RCC 7860 (cell line): ENCODE data around the gene STYXL1.
"Not testable (repeated sequence)": the region's sequence is repeated elsewhere in the genome, so short reads cannot be mapped to it uniquely, and the experiment has no call there.

Experiments
- DNase-seq: peaks from one replicate; pipeline ENCODE4 v3.0.0-alpha.2; 2015; ENCODE audit warnings: low spot score
- FAIRE-seq: peaks from 2 replicates; lab custom pipeline; 2012; peaks lifted over from hg19 to GRCh38; lab: Jason Lieb, UNC

The STYXL1 gene

DNA sequence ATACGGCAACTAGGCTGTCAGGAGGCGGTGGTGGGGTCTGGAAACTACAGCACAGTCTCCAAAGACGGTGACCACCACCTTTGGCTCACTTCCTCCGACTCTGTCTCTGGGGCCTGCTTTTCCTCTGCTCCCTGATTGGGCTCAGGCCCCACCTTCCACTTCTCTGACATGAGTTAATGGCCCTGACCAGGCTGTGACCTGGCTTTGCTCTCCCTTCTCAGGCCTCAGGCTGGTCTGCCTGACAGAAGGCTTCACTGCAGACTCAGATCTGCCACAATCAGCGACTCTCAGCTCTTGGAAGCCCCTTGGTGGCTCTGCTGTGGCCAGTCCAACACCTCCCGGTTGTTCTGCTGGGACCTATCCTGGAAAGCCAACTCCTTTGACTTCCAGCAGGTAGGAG is 7.7 kb downstream of the STYXL1 start:
- FAIRE-seq (no peak), DNase-seq (no peak)

GRCh38 chr7:76037310-76037709 is 10.5 kb downstream of the STYXL1 start:
- DNase-seq = peak; percentile 73
- FAIRE-seq = no peak

DNA sequence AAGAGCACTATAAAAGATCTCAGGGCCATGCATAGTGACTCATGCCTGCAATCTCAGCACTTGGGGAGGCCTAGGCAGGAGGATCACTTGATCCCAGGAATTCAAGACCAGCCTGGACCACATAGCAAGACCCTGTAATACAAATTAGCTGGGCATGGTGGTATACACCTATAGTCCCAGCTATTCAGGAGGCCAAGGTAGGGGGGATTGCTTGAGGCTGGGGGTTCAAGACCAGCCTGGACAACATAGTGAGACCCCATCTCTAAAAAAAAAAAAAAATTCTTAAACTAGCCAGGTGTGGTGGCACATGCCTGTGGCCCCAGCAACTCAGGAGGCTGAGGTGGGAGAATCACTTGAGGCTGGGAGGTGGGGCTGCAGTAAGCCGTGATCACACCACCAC is 15.8 kb downstream of the STYXL1 start:
- no peak for FAIRE-seq
- DNase-seq = no peak

- not testable (repeated sequence) for DNase-seq, FAIRE-seq
These were observed 18.1 kb downstream of the STYXL1 start for GRCh38 chr7:76029682-76030081.

DNA sequence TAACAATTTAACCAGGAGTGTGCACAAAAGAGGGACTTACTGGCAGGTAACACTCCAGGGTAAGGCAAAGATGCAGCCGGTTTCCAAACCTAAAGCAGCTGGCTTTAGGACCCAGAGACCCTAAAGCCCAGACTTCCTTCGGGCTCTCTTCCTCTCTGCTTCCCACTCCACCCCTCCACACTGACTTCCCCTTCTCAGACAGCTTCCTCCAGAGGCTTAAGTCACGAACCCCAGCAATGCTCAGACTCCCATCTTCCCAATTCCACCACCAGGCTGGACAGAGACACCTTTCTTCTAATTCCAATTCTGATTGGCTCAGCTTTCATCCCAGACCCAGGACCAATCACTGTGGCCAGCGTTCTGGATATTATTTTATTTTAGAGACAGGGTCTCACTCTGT is 24.8 kb downstream of the STYXL1 start:
- DNase-seq = no peak
- no peak for FAIRE-seq

GRCh38 chr7:76022026-76022780 is 25.6 kb downstream of the STYXL1 start:
- FAIRE-seq (no peak), DNase-seq (no peak)

GRCh38 chr7:76020031-76020714 is 27.6 kb downstream of the STYXL1 start:
- DNase-seq (peak; percentile 34), FAIRE-seq (no peak)

- not testable (repeated sequence) for FAIRE-seq, DNase-seq
These were observed 29.3 kb downstream of the STYXL1 start for GRCh38 chr7:76018520-76018919.

- DNase-seq = no peak
- peak; percentile 40 for FAIRE-seq
These were observed 31.4 kb downstream of the STYXL1 start for GRCh38 chr7:76016191-76016947.

DNA sequence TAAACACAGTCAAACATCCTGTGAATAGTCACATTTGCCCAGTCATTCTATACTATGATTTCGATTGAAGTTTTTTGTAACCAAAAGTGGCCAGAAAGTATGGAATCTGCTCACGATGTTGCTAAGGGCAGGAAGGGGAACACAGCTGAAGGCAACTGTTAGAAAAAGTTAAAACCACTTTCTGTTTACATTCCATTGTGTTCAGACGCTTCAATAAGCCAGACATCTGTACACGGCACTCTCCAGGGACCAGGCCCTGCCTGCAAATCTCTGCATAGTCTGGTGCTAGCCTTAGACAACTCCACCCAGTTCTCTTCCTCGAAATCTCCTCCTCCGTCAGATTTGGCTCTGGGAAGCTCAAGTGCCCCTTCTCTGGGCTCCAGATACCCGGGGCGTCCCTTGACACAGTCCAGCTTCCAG is 36.3 kb downstream of the STYXL1 start:
- DNase-seq = no peak
- no peak for FAIRE-seq

DNA sequence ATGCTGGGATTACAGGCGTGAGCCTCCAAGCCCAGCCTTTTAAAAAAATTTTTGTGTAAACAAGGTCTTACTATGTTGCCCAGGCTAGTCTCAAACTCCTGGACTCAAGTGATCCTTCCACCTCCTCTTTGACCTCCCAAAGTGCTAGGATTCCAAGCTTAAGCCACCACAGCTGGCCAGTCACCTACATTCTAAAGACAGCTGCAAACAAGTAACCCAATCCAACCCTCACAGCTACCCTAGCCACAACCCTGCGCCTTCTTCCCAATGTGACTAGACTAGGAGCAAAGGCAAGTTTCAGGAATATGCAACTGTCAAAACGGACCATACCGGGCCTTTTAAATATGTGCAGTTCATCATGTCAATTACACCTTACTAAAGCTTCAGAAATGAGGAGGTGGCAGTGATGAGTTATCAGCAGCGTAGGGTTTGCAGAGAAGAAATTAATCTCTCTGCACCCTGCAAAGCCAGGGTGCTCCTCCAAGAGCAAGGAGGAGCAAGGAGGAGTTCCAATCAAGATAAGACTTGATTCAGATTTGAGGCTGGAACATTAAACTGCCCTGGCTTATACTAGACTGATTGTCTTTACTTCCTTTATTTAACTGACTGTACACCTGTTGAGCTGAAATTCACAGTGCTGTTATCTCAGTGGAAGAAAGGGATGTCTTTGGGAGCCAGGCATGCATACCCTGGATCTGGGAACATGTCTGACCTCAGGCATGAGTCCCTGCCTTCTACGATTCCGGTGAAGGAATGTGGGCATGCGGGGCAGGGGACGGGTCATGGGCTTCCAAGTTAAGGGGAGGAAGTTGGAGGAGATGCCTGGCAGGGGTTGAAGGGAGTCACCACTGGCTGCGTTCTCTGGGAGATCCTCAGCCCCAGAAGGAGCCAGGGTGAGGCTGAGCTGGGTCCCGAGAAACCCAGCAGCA is 37.9 kb downstream of the STYXL1 start:
- FAIRE-seq (no peak), DNase-seq (no peak)

DNA sequence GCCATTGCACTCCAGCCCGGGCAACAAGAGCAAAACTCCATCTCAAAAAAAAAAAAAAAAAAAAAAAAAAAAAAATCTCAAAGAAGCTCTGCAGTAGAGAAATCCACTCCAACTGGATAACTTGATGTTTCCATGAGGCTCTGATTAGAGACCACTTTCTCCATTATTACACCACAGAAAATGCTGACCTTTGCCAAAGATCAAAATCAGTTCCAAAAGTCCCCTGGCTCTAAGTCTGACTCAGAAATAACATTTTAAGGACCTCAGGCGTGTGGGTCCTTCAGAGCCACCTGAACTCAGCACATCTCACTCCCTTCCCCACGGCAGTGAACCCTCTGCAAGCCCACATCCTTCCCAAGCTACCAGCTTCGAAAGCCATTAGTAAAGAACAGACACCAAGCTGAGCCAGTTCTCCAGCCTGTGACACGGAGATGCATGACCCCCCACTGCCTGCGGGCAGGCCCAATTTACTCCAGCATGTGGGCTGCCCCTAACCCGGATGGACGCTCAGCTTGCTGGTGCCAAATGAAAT is 39.6 kb downstream of the STYXL1 start:
- DNase-seq (no peak), FAIRE-seq (no peak)

- not testable (repeated sequence) for FAIRE-seq, DNase-seq
These were observed 42.8 kb downstream of the STYXL1 start for GRCh38 chr7:76005004-76005403.

GRCh38 chr7:76003351-76003750 is 44.4 kb downstream of the STYXL1 start:
- no peak for FAIRE-seq
- DNase-seq = no peak

GRCh38 chr7:76002822-76003221 is 45.0 kb downstream of the STYXL1 start:
- FAIRE-seq (no peak), DNase-seq (no peak)

GRCh38 chr7:76002139-76002538 is 45.7 kb downstream of the STYXL1 start:
- FAIRE-seq (no peak), DNase-seq (no peak)

DNA sequence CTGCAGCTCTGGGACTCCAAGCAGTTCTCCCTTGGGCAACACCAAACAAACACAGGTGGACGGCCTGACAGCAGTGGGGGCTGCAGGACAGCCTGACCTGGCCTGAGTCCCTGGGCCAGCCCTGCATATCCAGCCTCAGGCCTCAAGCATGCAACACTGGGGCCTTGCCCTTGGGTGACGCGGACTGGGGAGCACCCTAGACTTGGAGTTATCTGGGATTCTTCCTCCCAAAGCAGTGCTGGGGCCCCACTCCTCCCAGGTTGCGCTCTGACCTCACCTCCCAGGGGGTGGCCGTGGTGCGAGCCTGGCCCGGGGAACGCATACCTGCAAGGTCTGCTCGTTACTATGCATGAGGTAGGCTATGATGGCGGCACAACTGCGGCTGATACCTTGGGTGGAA is 47.2 kb downstream of the STYXL1 start:
- FAIRE-seq = no peak
- no peak for DNase-seq

GRCh38 chr7:75998038-75998437 is 49.8 kb downstream of the STYXL1 start:
- FAIRE-seq (no peak), DNase-seq (no peak)

DNA sequence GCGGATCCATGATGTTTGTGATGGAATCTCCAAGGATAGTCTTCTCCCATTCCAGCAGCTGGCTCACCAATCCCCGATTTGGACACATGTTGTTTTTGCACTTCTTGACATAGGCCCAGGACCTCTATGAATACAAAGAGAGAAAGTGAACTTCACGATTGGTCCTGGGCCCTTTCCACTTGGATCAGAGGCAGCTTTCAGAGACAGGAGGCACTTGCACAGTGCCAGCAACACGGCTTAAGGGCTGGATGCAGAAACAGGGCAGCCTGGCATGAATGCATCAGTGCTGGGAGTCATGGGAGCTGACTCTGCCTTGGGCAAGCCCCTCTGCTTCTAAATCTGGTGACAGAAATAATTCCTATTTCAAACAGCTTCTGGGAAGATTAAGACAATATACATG is 51.3 kb downstream of the STYXL1 start:
- FAIRE-seq (no peak), DNase-seq (no peak)

GRCh38 chr7:75995996-75996395 is 51.8 kb downstream of the STYXL1 start:
- DNase-seq (no peak), FAIRE-seq (no peak)
